Activated CD4-positive, alpha-beta T cell treated with anti-CD3 and anti-CD28 coated beads, Interleukin-2, amount 10 ng/mL, durations not matched to agents 24 days and 14 days (primary cell): ENCODE data around the gene EDDM3A. TPM values are rescaled to one million over a fixed set of nuclear protein-coding genes. Genes with fewer than 3 reads are reported as not detected.
"Not testable (repeated sequence)": the region's sequence is repeated elsewhere in the genome, so short reads cannot be mapped to it uniquely, and the experiment has no call there.

ENCODE experiments used
- DNase-seq: peaks from one replicate; pipeline ENCODE4 v3.0.0; 2022
- H3K27ac Mint-ChIP-seq: one replicate; pipeline ENCODE4 v1.8.0; 2022; ENCODE audit warnings: mild to moderate bottlenecking, mixed read lengths
- H3K27me3 Mint-ChIP-seq: one replicate; pipeline ENCODE4 v1.8.0; 2022; ENCODE audit warnings: mixed read lengths
- H3K36me3 Mint-ChIP-seq: one replicate; pipeline ENCODE4 v1.8.0; 2022; ENCODE audit warnings: low read depth, mild to moderate bottlenecking, mixed read lengths
- H3K4me1 Mint-ChIP-seq: one replicate; pipeline ENCODE4 v1.8.0; 2021; ENCODE audit warnings: mixed read lengths
- H3K4me3 Mint-ChIP-seq: one replicate; pipeline ENCODE4 v1.8.0; 2022; ENCODE audit warnings: mild to moderate bottlenecking, moderate library complexity, mixed read lengths
- H3K9me3 Mint-ChIP-seq: one replicate; pipeline ENCODE4 v1.8.0; 2021; ENCODE audit warnings: mixed read lengths
- intact Hi-C: fragments of 100-400 bp; cut with micrococcal nuclease; formaldehyde crosslinking; loops from one replicate; pipeline ENCODE4 v1.15.1; 2023
- total RNA-seq: library from RNA; stranded (reverse); gene quantifications from 2 replicates; pipeline ENCODE4 v1.2.3, GENCODE V29; 2022

Gene EDDM3A
- total RNA-seq, 1 donor from 2014 or later: not detected

GRCh38 chr14:20719777-20720176 is 25.9 kb upstream of the EDDM3A start:
- Mint-ChIP-seq H3K27me3 (peaks cover 26% of the 10 kb centered on the region), H3K9me3 (no peaks in the 10 kb centered on the region), H3K27ac (no peak overlapping the region), H3K4me3 (no peak overlapping the region), H3K4me1 (no peaks in the 10 kb centered on the region), H3K36me3 (no peaks in the 10 kb centered on the region)
- DNase-seq: no peak
- intact Hi-C loops: no loop called here

DNA sequence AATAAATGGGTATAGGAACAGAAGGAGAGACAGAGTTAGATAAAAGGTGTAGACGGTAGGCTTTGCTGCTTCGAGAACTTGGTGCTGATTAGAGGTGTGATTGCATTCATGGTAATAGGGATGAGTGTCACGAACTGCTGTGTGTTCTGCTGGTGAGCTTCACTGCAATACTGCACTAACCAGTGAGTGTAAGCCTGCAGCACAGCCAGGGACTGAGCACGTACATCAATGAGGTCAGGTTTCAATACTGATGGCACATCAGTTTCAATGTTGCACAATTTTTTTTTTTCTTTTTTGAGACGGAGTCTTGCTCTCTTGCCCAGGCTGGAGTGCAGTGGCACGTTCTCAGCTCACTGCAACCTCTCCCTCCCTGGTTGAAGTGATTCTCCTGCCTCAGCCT is 24.9 kb upstream of the EDDM3A start:
- no peaks in the 10 kb centered on the region for H3K36me3 Mint-ChIP-seq
- H3K27me3 Mint-ChIP-seq: peaks cover 26% of the 10 kb centered on the region
- H3K27ac Mint-ChIP-seq: no peak overlapping the region
- no peak overlapping the region for H3K4me3 Mint-ChIP-seq
- no peaks in the 10 kb centered on the region for H3K4me1 Mint-ChIP-seq
- intact Hi-C loops: no loop called here
- no peak for DNase-seq
- no peaks in the 10 kb centered on the region for H3K9me3 Mint-ChIP-seq

DNA sequence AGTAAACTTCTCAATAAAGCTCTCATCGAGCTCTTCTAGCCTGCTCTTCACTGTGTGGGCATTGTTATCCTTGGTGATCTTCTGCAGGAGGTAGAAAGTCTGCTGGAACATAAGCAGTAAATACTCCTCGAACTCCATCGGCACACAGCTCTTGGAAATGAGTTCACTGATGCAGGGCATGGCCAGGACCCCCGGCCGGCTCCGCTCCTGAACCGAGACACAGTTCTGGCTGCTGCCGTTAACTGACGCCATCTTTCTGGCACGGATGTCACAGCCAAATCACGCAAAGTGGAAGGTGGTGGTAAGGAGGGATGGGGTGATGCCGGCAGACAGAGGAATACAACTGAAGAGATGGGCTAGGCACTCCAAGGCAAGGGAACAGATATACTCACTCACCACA is 23.7 kb upstream of the EDDM3A start:
- H3K36me3 Mint-ChIP-seq: no peaks in the 10 kb centered on the region
- H3K4me3 Mint-ChIP-seq: no peak overlapping the region
- DNase-seq: no peak
- no peak overlapping the region for H3K27ac Mint-ChIP-seq
- intact Hi-C loops: no loop called here
- H3K4me1 Mint-ChIP-seq: no peaks in the 10 kb centered on the region
- H3K27me3 Mint-ChIP-seq: peaks cover 29% of the 10 kb centered on the region
- no peaks in the 10 kb centered on the region for H3K9me3 Mint-ChIP-seq

DNA sequence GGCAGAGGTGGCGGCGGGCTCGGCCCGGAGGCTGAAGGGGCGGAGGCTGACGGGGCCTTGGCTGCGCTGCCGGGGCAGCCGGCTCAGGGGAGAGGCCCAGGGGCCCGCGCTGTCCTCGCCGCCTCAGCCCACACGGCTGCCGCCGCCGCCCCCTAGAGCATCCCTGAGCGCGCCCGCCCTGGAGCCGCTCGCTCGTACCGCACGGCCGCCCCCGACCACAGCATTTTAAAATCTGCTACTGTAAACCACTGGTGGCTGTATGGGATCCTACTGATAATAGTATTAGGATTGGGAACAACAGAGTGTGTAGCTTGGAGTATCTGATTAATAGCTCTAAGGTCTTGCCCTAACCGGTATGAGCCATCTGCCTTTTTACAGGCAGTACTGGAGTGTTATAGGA is 22.2 kb upstream of the EDDM3A start:
- Mint-ChIP-seq H3K4me1 (no peaks in the 10 kb centered on the region), H3K27ac (no peak overlapping the region)
- intact Hi-C loops: no loop called here

GRCh38 chr14:20726121-20726520 is 19.6 kb upstream of the EDDM3A start:
- H3K4me1 Mint-ChIP-seq, DNase-seq, intact Hi-C loops, H3K9me3 Mint-ChIP-seq, H3K36me3 Mint-ChIP-seq, H3K4me3 Mint-ChIP-seq, H3K27ac Mint-ChIP-seq: not testable (repeated sequence)
- peaks cover 32% of the 10 kb centered on the region for H3K27me3 Mint-ChIP-seq

More for the DNA sequence above, 22.2 kb upstream of the EDDM3A start:
- Mint-ChIP-seq H3K27me3 (peaks cover 36% of the 10 kb centered on the region), H3K4me3 (no peak overlapping the region), H3K9me3 (no peaks in the 10 kb centered on the region), H3K36me3 (no peaks in the 10 kb centered on the region)
- DNase-seq: no peak

- Mint-ChIP-seq H3K27me3 (peaks cover 31% of the 10 kb centered on the region), H3K9me3 (no peaks in the 10 kb centered on the region), H3K36me3 (no peaks in the 10 kb centered on the region), H3K4me1 (no peaks in the 10 kb centered on the region), H3K4me3 (no peak overlapping the region), H3K27ac (no peak overlapping the region)
- DNase-seq: no peak
- intact Hi-C loops: no loop called here
These were observed 19.2 kb upstream of the EDDM3A start for GRCh38 chr14:20726531-20726930.

GRCh38 chr14:20730891-20731290 is 14.8 kb upstream of the EDDM3A start:
- no peak overlapping the region for H3K4me3 Mint-ChIP-seq
- H3K36me3 Mint-ChIP-seq: no peaks in the 10 kb centered on the region
- DNase-seq: no peak
- H3K4me1 Mint-ChIP-seq: no peaks in the 10 kb centered on the region
- peaks cover 14% of the 10 kb centered on the region for H3K27me3 Mint-ChIP-seq
- no peaks in the 10 kb centered on the region for H3K9me3 Mint-ChIP-seq
- H3K27ac Mint-ChIP-seq: no peak overlapping the region
- intact Hi-C loops: no loop called here

DNA sequence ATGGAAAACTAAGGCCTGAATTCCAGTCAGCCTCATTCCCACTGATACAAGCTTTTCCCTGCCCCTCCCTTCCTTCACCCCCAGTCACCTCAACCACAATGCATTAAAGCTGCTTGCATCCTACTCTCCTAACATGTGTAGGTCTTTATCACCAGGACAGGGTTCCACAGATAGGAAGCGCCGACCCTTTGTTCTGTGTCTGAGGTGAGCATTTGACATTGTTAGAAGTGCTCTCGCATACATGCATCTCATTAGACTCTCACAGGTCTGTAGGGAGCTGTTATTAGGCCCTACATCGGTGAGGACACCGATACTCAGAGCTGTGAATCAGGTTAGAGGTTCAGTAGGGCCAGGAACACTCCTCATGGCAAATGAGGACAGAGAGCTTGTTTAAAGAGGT is 13.2 kb upstream of the EDDM3A start:
- Mint-ChIP-seq H3K4me1 (no peaks in the 10 kb centered on the region), H3K36me3 (no peaks in the 10 kb centered on the region), H3K4me3 (no peak overlapping the region), H3K27ac (no peak overlapping the region), H3K9me3 (no peaks in the 10 kb centered on the region), H3K27me3 (peaks cover 5% of the 10 kb centered on the region)
- intact Hi-C loops: no loop called here
- no peak for DNase-seq

- H3K36me3 Mint-ChIP-seq: no peaks in the 10 kb centered on the region
- H3K4me3 Mint-ChIP-seq: no peak overlapping the region
- H3K9me3 Mint-ChIP-seq: no peaks in the 10 kb centered on the region
- intact Hi-C loops: no loop called here
- no peaks in the 10 kb centered on the region for H3K27me3 Mint-ChIP-seq
- no peaks in the 10 kb centered on the region for H3K4me1 Mint-ChIP-seq
- DNase-seq: no peak
- H3K27ac Mint-ChIP-seq: no peak overlapping the region
These were observed 12.6 kb upstream of the EDDM3A start for GRCh38 chr14:20732979-20733635.

GRCh38 chr14:20733684-20734429 is 11.8 kb upstream of the EDDM3A start:
- Mint-ChIP-seq H3K27me3 (no peaks in the 10 kb centered on the region), H3K36me3 (no peaks in the 10 kb centered on the region), H3K4me1 (no peaks in the 10 kb centered on the region), H3K27ac (no peak overlapping the region), H3K9me3 (no peaks in the 10 kb centered on the region), H3K4me3 (no peak overlapping the region)
- no peak for DNase-seq
- intact Hi-C loops: no loop called here

- no peaks in the 10 kb centered on the region for H3K27me3 Mint-ChIP-seq
- no peak for DNase-seq
- no peak overlapping the region for H3K27ac Mint-ChIP-seq
- H3K9me3 Mint-ChIP-seq: no peaks in the 10 kb centered on the region
- H3K36me3 Mint-ChIP-seq: no peaks in the 10 kb centered on the region
- no peaks in the 10 kb centered on the region for H3K4me1 Mint-ChIP-seq
- intact Hi-C loops: no loop called here
- no peak overlapping the region for H3K4me3 Mint-ChIP-seq
These were observed 11.3 kb upstream of the EDDM3A start for GRCh38 chr14:20734430-20734806.

- H3K36me3 Mint-ChIP-seq, H3K4me3 Mint-ChIP-seq, H3K27ac Mint-ChIP-seq, intact Hi-C loops, DNase-seq, H3K27me3 Mint-ChIP-seq, H3K9me3 Mint-ChIP-seq, H3K4me1 Mint-ChIP-seq: not testable (repeated sequence)
These were observed 7.4 kb upstream of the EDDM3A start for GRCh38 chr14:20738292-20738691.

DNA sequence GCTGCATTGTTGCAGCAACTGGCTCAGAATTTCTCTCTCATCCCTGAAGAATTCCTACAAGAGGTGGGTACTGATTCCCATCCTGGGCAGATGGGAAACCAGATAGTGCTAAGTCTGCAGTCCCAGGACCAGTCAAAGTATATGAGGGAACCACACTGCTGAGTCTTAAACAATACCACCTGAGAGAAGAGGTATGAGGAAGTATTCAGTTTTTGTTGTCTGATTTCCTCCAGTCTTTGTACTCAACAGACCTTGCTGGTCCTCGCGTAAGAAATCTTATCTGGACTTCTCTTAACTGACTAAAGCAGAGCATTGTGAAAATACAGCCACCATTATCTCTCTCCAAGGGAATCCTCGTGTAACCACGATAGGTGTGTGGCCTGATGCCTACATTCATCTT is 3.6 kb upstream of the EDDM3A start:
- intact Hi-C loops: no loop called here
- Mint-ChIP-seq H3K9me3 (no peaks in the 10 kb centered on the region), H3K27ac (no peak overlapping the region), H3K4me3 (no peak overlapping the region), H3K4me1 (no peaks in the 10 kb centered on the region), H3K36me3 (no peaks in the 10 kb centered on the region), H3K27me3 (no peaks in the 10 kb centered on the region)
- DNase-seq: no peak

GRCh38 chr14:20743556-20743955 is 2.1 kb upstream of the EDDM3A start:
- Mint-ChIP-seq H3K4me1 (no peaks in the 10 kb centered on the region), H3K9me3 (no peaks in the 10 kb centered on the region), H3K4me3 (no peak overlapping the region), H3K27ac (no peak overlapping the region), H3K36me3 (no peaks in the 10 kb centered on the region), H3K27me3 (no peaks in the 10 kb centered on the region)
- DNase-seq: no peak
- intact Hi-C loops: no loop called here

DNA sequence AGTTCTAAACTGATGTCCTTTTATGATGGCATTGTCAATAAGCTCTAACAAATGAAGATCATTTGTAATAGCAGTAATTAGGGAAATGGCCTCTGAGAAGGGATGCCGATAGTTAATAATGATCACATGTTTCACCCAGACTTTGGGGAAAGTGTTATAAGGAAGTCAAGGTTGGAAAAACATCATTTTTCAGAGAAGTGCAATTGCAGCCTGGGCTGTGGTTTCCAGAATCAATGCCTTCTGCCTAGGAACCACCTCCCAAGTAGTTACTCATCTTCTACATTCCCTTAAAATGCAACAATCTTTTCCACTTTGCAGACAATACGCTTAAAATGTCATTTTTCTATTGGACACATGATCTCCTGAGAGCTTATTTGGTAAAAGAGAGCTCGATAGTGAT is 879 bp downstream of the EDDM3A start:
- no peak overlapping the region for H3K4me3 Mint-ChIP-seq
- H3K27me3 Mint-ChIP-seq: peaks cover 2% of the 10 kb centered on the region
- H3K4me1 Mint-ChIP-seq: no peaks in the 10 kb centered on the region
- H3K27ac Mint-ChIP-seq: no peak overlapping the region
- H3K36me3 Mint-ChIP-seq: no peaks in the 10 kb centered on the region
- H3K9me3 Mint-ChIP-seq: peaks cover 2% of the 10 kb centered on the region
- no peak for DNase-seq
- intact Hi-C loops: no loop called here
